ENCODE results near the gene CA4. TPM values are rescaled to one million over a fixed set of nuclear protein-coding genes. Genes with fewer than 3 reads are reported as not detected.
A peak's percentile ranks its signal among the peaks of the same experiment; 100 is the strongest.

CA4 gene
- total and polyA plus RNA-seq, 4 donors, result 0.14 to 0.67 (median 0.44) TPM

DNA sequence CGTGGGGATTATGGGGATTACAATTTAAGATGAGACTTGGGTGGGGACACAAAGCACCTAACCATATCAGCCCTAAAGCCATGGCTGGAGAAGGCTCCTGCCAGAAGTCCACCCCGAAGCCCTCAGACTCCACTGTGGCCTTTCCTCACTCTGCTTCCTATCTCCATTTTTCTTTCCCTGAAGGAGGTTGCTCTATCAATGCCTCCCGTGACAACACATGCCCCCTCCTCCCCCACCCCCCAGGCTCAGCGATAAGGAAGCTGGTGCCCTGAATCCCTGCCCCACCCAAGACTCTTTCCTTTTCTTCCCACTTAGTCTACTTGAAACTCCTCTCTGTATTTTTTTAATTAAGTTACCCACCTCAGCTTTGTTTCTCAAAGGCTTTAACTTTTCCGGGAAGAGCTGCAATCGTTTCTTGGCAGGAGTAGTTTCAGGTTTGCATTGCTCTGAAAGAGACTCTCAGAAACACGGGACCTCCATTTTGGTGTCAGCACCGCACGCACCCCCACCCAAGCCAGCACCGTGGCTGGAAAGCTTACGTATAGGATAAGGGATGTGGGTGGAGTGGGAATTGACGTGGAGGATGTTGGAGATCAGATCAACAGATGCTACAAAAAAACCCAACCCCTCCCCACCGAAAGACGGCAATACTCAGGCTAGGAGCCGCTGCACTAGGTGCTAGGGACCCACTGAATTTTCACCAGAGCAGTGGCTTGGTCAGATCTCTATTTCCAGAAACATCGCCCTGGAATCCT lies 15.2 kb upstream of the CA4 start:
- DNase-seq (ENCODE audit: low spot score), result no peak
- Histone ChIP-seq H3K4me1 (ENCODE audit: control insufficient read depth in 4 of 4, insufficient read depth in 4 of 4, low read length in 3 of 4) (peaks cover 3 to 22% (median 11%) of the 10 kb centered on the region in 4 donors), H3K36me3 (ENCODE audit: control insufficient read depth in 4 of 4, insufficient read depth in 3 of 4, low read depth in 1 of 4, low read length in 3 of 4) (no peaks in the 10 kb centered on the region), H3K27ac (ENCODE audit: low read depth in 1 of 2, low read length in 2 of 2) (peak overlapping the region; percentile 29 to 35), H3K4me3 (ENCODE audit: low read depth in 1 of 3, low read length in 3 of 3) (peak overlapping the region; percentile 49 to 74 (median 69)), H3K27me3 (ENCODE audit: control insufficient read depth in 4 of 4, insufficient read depth in 4 of 4, low read length in 3 of 4) (peaks cover 0 to 3% (median 0%) of the 10 kb centered on the region in 4 donors), H3K9me3 (ENCODE audit: control insufficient read depth in 4 of 4, low read length in 3 of 4) (no peaks in the 10 kb centered on the region), H3K9ac (ENCODE audit: low read depth in 1 of 2, low read length in 2 of 2) (peak overlapping the region; percentile 13 to 63)
- TF ChIP-seq EGR1 (IDR thresholded peaks at IDR 0.05; ENCODE audit: low read depth in 2 of 2), result no peak
- WGBS, result 14% methylated on average over 16 of the region's 16 CpGs

GRCh38 chr17:60135151-60135950 lies 14.4 kb upstream of the CA4 start:
- H3K4me1 ChIP-seq (ENCODE audit: control insufficient read depth in 4 of 4, insufficient read depth in 4 of 4, low read length in 3 of 4), result peaks cover 7 to 28% (median 15%) of the 10 kb centered on the region in 4 donors
- no peaks in the 10 kb centered on the region for H3K9me3 ChIP-seq (ENCODE audit: control insufficient read depth in 4 of 4, low read length in 3 of 4)
- peak; percentile 77 for DNase-seq (ENCODE audit: low spot score)
- H3K9ac ChIP-seq (ENCODE audit: low read depth in 1 of 2, low read length in 2 of 2), result peak overlapping the region; percentile 33 to 63
- peak overlapping the region; percentile 49 to 74 (median 69) for H3K4me3 ChIP-seq (ENCODE audit: low read depth in 1 of 3, low read length in 3 of 3)
- TF ChIP-seq RXRA (IDR thresholded peaks at IDR 0.05), result no peak
- no peak for TF ChIP-seq ATF3 (IDR thresholded peaks at IDR 0.05)
- TF ChIP-seq REST (IDR thresholded peaks at IDR 0.05), result peak; percentile 73
- no peak for TF ChIP-seq HNF4A (conservative IDR thresholded peaks at IDR 0.05)
- TF ChIP-seq RAD21 (IDR thresholded peaks at IDR 0.05), result no peak
- no peak for TF ChIP-seq HNF4G (IDR thresholded peaks at IDR 0.05)
- TF ChIP-seq EGR1 (IDR thresholded peaks at IDR 0.05; ENCODE audit: low read depth in 2 of 2), result no peak
- TF ChIP-seq MAX (IDR thresholded peaks at IDR 0.05), result peak; percentile 49
- no peak for TF ChIP-seq NR2F2 (IDR thresholded peaks at IDR 0.05)
- TF ChIP-seq, protein P1, sequence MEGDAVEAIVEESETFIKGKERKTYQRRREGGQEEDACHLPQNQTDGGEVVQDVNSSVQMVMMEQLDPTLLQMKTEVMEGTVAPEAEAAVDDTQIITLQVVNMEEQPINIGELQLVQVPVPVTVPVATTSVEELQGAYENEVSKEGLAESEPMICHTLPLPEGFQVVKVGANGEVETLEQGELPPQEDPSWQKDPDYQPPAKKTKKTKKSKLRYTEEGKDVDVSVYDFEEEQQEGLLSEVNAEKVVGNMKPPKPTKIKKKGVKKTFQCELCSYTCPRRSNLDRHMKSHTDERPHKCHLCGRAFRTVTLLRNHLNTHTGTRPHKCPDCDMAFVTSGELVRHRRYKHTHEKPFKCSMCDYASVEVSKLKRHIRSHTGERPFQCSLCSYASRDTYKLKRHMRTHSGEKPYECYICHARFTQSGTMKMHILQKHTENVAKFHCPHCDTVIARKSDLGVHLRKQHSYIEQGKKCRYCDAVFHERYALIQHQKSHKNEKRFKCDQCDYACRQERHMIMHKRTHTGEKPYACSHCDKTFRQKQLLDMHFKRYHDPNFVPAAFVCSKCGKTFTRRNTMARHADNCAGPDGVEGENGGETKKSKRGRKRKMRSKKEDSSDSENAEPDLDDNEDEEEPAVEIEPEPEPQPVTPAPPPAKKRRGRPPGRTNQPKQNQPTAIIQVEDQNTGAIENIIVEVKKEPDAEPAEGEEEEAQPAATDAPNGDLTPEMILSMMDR (IDR thresholded peaks at IDR 0.05; ENCODE audit: low read depth, low read length, missing input control), result no peak
- TF ChIP-seq SP1 (IDR thresholded peaks at IDR 0.05), result peak; percentile 58
- TF ChIP-seq YY1 (IDR thresholded peaks at IDR 0.05), result peak; percentile 66
- peak in 1 of 2 donors; percentile 39 for TF ChIP-seq GABPA (IDR thresholded peaks at IDR 0.05 in 1 of 2, conservative IDR thresholded peaks at IDR 0.05 in 1 of 2)
- TF ChIP-seq, protein P2, sequence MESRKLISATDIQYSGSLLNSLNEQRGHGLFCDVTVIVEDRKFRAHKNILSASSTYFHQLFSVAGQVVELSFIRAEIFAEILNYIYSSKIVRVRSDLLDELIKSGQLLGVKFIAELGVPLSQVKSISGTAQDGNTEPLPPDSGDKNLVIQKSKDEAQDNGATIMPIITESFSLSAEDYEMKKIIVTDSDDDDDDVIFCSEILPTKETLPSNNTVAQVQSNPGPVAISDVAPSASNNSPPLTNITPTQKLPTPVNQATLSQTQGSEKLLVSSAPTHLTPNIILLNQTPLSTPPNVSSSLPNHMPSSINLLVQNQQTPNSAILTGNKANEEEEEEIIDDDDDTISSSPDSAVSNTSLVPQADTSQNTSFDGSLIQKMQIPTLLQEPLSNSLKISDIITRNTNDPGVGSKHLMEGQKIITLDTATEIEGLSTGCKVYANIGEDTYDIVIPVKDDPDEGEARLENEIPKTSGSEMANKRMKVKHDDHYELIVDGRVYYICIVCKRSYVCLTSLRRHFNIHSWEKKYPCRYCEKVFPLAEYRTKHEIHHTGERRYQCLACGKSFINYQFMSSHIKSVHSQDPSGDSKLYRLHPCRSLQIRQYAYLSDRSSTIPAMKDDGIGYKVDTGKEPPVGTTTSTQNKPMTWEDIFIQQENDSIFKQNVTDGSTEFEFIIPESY (IDR thresholded peaks at IDR 0.05), result no peak
- no peak for TF ChIP-seq JUND (IDR thresholded peaks at IDR 0.05)
- no peak for TF ChIP-seq TAF1 (conservative IDR thresholded peaks at IDR 0.05)
- no peak for TF ChIP-seq FOXA2 (IDR thresholded peaks at IDR 0.05)
- TF ChIP-seq FOXA1 (IDR thresholded peaks at IDR 0.05), result no peak
- H3K27ac ChIP-seq (ENCODE audit: low read depth in 1 of 2, low read length in 2 of 2), result peak overlapping the region; percentile 29 to 35
- WGBS, result 4% methylated on average over 54 of the region's 54 CpGs
- H3K36me3 ChIP-seq (ENCODE audit: control insufficient read depth in 4 of 4, insufficient read depth in 3 of 4, low read depth in 1 of 4, low read length in 3 of 4), result no peaks in the 10 kb centered on the region
- peaks cover 0 to 6% (median 4%) of the 10 kb centered on the region in 4 donors for H3K27me3 ChIP-seq (ENCODE audit: control insufficient read depth in 4 of 4, insufficient read depth in 4 of 4, low read length in 3 of 4)

All from liver (tissue), 9 donors.